ENCODE results near the gene STK10.

The STK10 gene

GRCh38 chr5:172111852-172112225 is 76.2 kb downstream of the STK10 start:
- Histone ChIP-seq H3K9me2 (ENCODE audit: low read depth, low read length) (no peaks in the 10 kb centered on the region), H3K79me2 (ENCODE audit: insufficient read depth, low read length) (no peaks in the 10 kb centered on the region), H3K4me2 (ENCODE audit: low read length) (peak overlapping the region; percentile 33), H3F3A (ENCODE audit: insufficient read depth, low read length) (peaks cover 9% of the 10 kb centered on the region; the same call in 1 of the 2 replicates), H3K36me3 (ENCODE audit: insufficient read depth, low read length) (peaks cover 8% of the 10 kb centered on the region; the same call in 1 of the 2 replicates), H3K4me3 (ENCODE audit: low read depth, low read length, poor library complexity, severe bottlenecking) (no peak overlapping the region), H4K20me1 (ENCODE audit: insufficient read depth, low read length) (no peaks in the 10 kb centered on the region), H3K4me1 (ENCODE audit: insufficient read depth, low read length, severe bottlenecking) (peaks cover 67% of the 10 kb centered on the region), H2AFZ (ENCODE audit: low read length) (no peak overlapping the region), H3K9me3 (ENCODE audit: low read length) (no peaks in the 10 kb centered on the region), H3K9ac (ENCODE audit: low read length) (peak overlapping the region; percentile 31; the same call in 1 of the 2 replicates), H3K27me3 (ENCODE audit: insufficient read depth, low read length) (no peaks in the 10 kb centered on the region), H3K27ac (ENCODE audit: low read depth, low read length, poor library complexity, severe bottlenecking) (peak overlapping the region; percentile 91)
- TF ChIP-seq EZH2 (IDR thresholded peaks at IDR 0.05; ENCODE audit: borderline replicate concordance, low read length), result no peak
- TF ChIP-seq, protein P1, sequence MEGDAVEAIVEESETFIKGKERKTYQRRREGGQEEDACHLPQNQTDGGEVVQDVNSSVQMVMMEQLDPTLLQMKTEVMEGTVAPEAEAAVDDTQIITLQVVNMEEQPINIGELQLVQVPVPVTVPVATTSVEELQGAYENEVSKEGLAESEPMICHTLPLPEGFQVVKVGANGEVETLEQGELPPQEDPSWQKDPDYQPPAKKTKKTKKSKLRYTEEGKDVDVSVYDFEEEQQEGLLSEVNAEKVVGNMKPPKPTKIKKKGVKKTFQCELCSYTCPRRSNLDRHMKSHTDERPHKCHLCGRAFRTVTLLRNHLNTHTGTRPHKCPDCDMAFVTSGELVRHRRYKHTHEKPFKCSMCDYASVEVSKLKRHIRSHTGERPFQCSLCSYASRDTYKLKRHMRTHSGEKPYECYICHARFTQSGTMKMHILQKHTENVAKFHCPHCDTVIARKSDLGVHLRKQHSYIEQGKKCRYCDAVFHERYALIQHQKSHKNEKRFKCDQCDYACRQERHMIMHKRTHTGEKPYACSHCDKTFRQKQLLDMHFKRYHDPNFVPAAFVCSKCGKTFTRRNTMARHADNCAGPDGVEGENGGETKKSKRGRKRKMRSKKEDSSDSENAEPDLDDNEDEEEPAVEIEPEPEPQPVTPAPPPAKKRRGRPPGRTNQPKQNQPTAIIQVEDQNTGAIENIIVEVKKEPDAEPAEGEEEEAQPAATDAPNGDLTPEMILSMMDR (IDR thresholded peaks at IDR 0.05; ENCODE audit: low read length), result no peak

DNA sequence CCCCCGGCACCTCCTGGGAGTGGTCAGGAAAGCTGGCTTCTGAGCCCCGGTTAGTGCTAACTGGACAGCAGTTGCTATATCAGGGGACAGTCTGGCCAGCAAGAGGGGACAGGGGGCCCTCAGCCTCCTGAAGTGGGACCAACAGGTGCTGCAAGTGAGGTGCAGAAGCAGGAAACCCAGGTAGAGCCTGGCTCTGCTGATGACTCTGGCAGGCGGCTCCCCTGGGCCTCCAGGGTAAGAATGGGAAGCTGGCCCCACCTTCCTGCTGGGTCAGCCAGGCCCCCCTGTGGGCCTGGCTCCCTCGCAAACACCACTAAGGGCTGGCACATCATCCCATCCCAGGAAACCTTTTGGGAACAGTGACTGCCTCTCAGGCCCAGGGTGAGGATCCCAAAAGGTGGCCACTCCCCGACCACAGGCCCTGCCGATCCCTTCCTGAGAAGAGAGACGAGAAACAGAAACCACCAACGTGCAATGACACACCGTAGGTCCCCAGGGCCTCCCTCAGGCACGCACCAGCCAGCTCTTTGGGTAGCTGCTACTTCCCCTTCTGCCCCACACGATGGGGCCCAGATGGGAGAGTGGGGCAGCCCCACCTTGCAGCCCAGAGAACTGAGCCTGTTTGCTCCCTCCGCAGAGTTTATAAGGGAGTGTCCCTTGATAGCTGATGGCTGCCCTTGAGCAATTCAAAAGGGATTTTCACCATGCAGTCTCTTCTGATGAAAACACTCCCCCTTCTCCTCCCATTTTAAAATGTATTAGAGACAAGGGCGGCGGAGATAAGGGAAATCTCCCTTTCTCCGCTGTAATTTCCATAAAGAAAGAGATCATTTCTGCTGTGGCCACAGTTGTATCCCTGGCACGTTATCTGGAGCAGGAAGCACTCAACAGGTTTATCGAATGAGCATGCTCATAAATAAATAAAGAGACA is 76.8 kb downstream of the STK10 start:
- H3K27ac ChIP-seq (ENCODE audit: low read depth, low read length, poor library complexity, severe bottlenecking), result peak overlapping the region; percentile 91
- H3K9me2 ChIP-seq (ENCODE audit: low read depth, low read length), result no peaks in the 10 kb centered on the region
- no peaks in the 10 kb centered on the region for H3K9me3 ChIP-seq (ENCODE audit: low read length)
- peak overlapping the region; percentile 37; the same call in 1 of the 2 replicates for H3K9ac ChIP-seq (ENCODE audit: low read length)
- no peaks in the 10 kb centered on the region for H4K20me1 ChIP-seq (ENCODE audit: insufficient read depth, low read length)
- TF ChIP-seq, protein P1 (IDR thresholded peaks at IDR 0.05; ENCODE audit: low read length), result no peak
- peaks cover 9% of the 10 kb centered on the region; the same call in 1 of the 2 replicates for H3F3A ChIP-seq (ENCODE audit: insufficient read depth, low read length)
- H3K36me3 ChIP-seq (ENCODE audit: insufficient read depth, low read length), result peaks cover 8% of the 10 kb centered on the region; the same call in 1 of the 2 replicates
- H3K27me3 ChIP-seq (ENCODE audit: insufficient read depth, low read length), result no peaks in the 10 kb centered on the region
- no peak overlapping the region for H2AFZ ChIP-seq (ENCODE audit: low read length)
- H3K4me2 ChIP-seq (ENCODE audit: low read length), result peak overlapping the region; percentile 33
- H3K4me1 ChIP-seq (ENCODE audit: insufficient read depth, low read length, severe bottlenecking), result peaks cover 70% of the 10 kb centered on the region
- no peaks in the 10 kb centered on the region for H3K79me2 ChIP-seq (ENCODE audit: insufficient read depth, low read length)
- H3K4me3 ChIP-seq (ENCODE audit: low read depth, low read length, poor library complexity, severe bottlenecking), result peak overlapping the region; percentile 18

DNA sequence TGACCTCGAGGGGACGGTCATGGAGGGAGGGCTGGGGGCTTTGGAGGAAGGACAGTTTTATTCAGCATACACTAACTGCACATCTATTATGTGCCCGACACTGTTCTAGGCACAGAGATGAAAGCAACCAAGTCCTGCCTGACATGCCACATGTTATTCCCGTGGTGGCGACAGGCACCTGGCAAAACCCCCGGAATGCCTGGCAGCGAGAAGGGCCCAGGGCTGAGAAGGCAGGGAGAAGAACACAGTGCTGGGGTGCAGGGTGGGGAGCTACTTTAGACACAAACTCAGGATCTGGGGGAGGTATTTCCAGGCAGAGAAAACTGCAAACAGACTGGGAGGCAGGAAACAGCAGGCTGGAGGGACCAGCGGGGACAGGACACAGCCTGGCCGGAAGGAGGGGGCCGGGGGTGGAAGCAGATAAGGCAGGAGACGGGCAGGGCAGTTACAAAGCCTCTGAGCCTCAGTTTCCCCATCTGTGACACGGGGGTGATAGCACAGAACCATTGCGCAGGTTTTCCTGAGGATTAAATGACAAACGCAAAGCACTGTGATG is 77.7 kb downstream of the STK10 start:
- H3K9me2 ChIP-seq (ENCODE audit: low read depth, low read length), result no peaks in the 10 kb centered on the region
- TF ChIP-seq, protein P1 (IDR thresholded peaks at IDR 0.05; ENCODE audit: low read length), result no peak
- TF ChIP-seq EZH2 (IDR thresholded peaks at IDR 0.05; ENCODE audit: borderline replicate concordance, low read length), result no peak
- H3K9me3 ChIP-seq (ENCODE audit: low read length), result no peaks in the 10 kb centered on the region
- no peaks in the 10 kb centered on the region for H4K20me1 ChIP-seq (ENCODE audit: insufficient read depth, low read length)
- H3K9ac ChIP-seq (ENCODE audit: low read length), result peak overlapping the region; percentile 37; the same call in 1 of the 2 replicates
- H3K4me2 ChIP-seq (ENCODE audit: low read length), result peak overlapping the region; percentile 33; the same call in 1 of the 2 replicates
- no peaks in the 10 kb centered on the region for H3K79me2 ChIP-seq (ENCODE audit: insufficient read depth, low read length)
- peaks cover 65% of the 10 kb centered on the region for H3K4me1 ChIP-seq (ENCODE audit: insufficient read depth, low read length, severe bottlenecking)
- H3K4me3 ChIP-seq (ENCODE audit: low read depth, low read length, poor library complexity, severe bottlenecking), result peak overlapping the region; percentile 18
- H3K27me3 ChIP-seq (ENCODE audit: insufficient read depth, low read length), result no peaks in the 10 kb centered on the region
- peak overlapping the region; percentile 91 for H3K27ac ChIP-seq (ENCODE audit: low read depth, low read length, poor library complexity, severe bottlenecking)
- 0 out of 2 replicates have a peak, but pooled peaks cover 9% of the 10 kb centered on the region for H3F3A ChIP-seq (ENCODE audit: insufficient read depth, low read length)
- H2AFZ ChIP-seq (ENCODE audit: low read length), result no peak overlapping the region
- peaks cover 8% of the 10 kb centered on the region; the same call in 1 of the 2 replicates for H3K36me3 ChIP-seq (ENCODE audit: insufficient read depth, low read length)
